ENCODE results near the gene CCR5.
A peak's percentile ranks its signal among the peaks of the same experiment; 100 is the strongest.

Gene CCR5

GRCh38 chr3:46409739-46410489 lies 39.2 kb downstream of the CCR5 start:
- no peak for DNase-seq

- DNase-seq = no peak
Observed at GRCh38 chr3:46410669-46411068, 39.9 kb downstream of the CCR5 start.

GRCh38 chr3:46411271-46411670 lies 40.5 kb downstream of the CCR5 start:
- no peak for DNase-seq

- no peak for DNase-seq
Observed at GRCh38 chr3:46412786-46413298, 42.1 kb downstream of the CCR5 start.

GRCh38 chr3:46413951-46414350 lies 43.2 kb downstream of the CCR5 start:
- no peak for DNase-seq

GRCh38 chr3:46414739-46415138 lies 44.0 kb downstream of the CCR5 start:
- DNase-seq = no peak

GRCh38 chr3:46416125-46416810 lies 45.5 kb downstream of the CCR5 start:
- DNase-seq = peak; percentile 60

- DNase-seq = no peak
Observed at GRCh38 chr3:46416811-46417510, 46.2 kb downstream of the CCR5 start.

GRCh38 chr3:46417841-46418611 lies 47.3 kb downstream of the CCR5 start:
- DNase-seq = no peak

GRCh38 chr3:46419816-46420215 lies 49.1 kb downstream of the CCR5 start:
- DNase-seq = no peak

GRCh38 chr3:46420931-46421330 lies 50.2 kb downstream of the CCR5 start:
- DNase-seq = no peak

GRCh38 chr3:46422617-46423016 lies 51.9 kb downstream of the CCR5 start:
- peak; percentile 64 for DNase-seq

- no peak for DNase-seq
Observed at GRCh38 chr3:46423588-46423987, 52.8 kb downstream of the CCR5 start.

Data from hematopoietic multipotent progenitor cell treated with erythropoietin and hydrocortisone succinate and interleukin-3 and kit ligand, for 8 days (in vitro differentiated cells).